A549 (cell line): ENCODE data around the gene MTHFD2.

Experiments used
- POLR2A ChIP-seq: IDR thresholded peaks from 2 replicates; pipeline ENCODE4 v1.6.1; 2012; ENCODE audit warnings: mild to moderate bottlenecking, low read length
- TF ChIP-seq, protein P1 (sequence below): fragments of >200 bp; sonication (Bioruptor Twin); formaldehyde crosslinking; IDR thresholded peaks from 3 replicates; pipeline ENCODE4 v1.5.1; 2016

DNA sequence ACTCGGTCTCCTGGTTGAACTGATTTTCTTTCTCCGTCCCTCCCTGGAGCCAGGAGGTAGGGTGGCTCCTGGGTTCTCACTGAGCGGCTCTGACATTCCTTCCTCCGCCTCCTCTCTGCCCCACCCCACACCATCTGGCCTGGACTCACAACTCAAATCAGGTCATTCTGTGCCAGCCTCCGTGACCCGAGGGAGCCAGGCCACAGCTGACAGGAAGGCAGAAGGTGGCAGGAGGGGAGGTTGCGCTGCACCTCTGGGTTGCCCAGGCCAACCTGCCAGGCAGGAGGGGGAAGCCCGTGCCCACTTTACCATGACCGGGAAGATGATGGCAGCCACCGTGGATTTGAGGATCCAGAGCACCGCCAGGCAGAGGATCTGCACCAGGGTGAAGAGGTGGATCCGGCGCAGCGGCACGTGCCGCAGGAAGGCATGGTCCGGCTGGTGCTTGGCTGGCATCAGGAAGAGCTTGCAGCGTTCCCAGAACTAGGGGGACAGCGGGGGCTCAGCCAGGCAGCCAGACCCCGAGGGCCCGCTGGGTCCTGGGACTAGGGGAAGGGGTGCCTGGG lies 28.3 kb downstream of the MTHFD2 start:
- no peak for TF ChIP-seq POLR2A
- TF ChIP-seq, protein P1, sequence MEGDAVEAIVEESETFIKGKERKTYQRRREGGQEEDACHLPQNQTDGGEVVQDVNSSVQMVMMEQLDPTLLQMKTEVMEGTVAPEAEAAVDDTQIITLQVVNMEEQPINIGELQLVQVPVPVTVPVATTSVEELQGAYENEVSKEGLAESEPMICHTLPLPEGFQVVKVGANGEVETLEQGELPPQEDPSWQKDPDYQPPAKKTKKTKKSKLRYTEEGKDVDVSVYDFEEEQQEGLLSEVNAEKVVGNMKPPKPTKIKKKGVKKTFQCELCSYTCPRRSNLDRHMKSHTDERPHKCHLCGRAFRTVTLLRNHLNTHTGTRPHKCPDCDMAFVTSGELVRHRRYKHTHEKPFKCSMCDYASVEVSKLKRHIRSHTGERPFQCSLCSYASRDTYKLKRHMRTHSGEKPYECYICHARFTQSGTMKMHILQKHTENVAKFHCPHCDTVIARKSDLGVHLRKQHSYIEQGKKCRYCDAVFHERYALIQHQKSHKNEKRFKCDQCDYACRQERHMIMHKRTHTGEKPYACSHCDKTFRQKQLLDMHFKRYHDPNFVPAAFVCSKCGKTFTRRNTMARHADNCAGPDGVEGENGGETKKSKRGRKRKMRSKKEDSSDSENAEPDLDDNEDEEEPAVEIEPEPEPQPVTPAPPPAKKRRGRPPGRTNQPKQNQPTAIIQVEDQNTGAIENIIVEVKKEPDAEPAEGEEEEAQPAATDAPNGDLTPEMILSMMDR: no peak
